GM08714 (cell line): ENCODE data around the gene GPRC5C.

Experiments
- H3K4me3 ChIP-seq: fragments of 200-500 bp; sonication (Bioruptor generic); 2 replicates; pipeline ENCODE4 v1.5.1; 2014; ENCODE audit warnings: mild to moderate bottlenecking, low read length, inconsistent platforms
- ZNF274 ChIP-seq: IDR thresholded peaks from 2 replicates; pipeline ENCODE4 v1.6.1; 2012; ENCODE audit warnings: mild to moderate bottlenecking, low read depth, low read length

GPRC5C gene

GRCh38 chr17:74447628-74448159, 15.8 kb downstream of the GPRC5C start:
- no peak overlapping the region for H3K4me3 ChIP-seq
- TF ChIP-seq ZNF274 = no peak

- no peak for TF ChIP-seq ZNF274
- no peak overlapping the region for H3K4me3 ChIP-seq
These were observed 16.9 kb downstream of the GPRC5C start for GRCh38 chr17:74448756-74449155.

DNA sequence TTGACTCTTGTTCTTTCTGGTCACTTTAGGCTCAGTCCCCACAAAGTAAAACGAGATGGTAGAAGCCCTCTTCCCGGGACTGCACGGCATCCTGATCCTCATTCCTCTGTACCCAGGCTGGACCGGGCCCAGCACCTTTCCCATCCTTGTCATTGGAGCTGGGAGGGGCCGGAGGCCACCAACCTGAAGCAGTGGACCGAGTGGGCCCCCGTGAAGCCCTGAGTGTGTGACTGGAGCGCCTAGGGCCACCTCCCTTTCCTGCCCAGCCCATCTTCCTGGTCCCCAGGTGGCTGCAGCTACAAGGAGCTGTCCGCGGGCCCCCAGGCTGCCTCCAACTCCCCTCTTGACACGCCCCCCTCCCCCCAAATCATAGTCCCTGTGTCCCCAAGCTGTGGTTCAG, 17.4 kb downstream of the GPRC5C start:
- no peak for TF ChIP-seq ZNF274
- H3K4me3 ChIP-seq = no peak overlapping the region

- H3K4me3 ChIP-seq = no peak overlapping the region
- TF ChIP-seq ZNF274 = no peak
These were observed 17.9 kb downstream of the GPRC5C start for GRCh38 chr17:74449773-74450172.

DNA sequence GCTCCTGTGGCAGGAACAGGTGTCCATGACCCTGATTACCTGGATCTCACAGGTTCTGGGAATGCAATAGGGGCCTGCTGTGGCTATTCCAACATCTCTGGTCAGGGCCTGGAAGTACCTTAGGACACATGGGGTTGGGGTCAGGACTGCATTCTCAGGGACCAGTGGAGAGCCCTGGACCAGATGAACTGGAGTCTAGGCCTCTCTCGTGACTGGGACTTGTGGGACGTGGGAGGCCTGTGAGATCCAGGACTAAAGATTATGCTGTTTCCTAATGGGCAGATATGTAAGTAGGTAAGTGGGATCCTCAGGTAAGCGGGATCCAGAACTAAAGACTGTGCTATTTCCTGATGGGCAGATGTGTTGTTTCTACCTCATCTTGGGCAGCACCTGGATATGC, 18.3 kb downstream of the GPRC5C start:
- no peak overlapping the region for H3K4me3 ChIP-seq
- no peak for TF ChIP-seq ZNF274

DNA sequence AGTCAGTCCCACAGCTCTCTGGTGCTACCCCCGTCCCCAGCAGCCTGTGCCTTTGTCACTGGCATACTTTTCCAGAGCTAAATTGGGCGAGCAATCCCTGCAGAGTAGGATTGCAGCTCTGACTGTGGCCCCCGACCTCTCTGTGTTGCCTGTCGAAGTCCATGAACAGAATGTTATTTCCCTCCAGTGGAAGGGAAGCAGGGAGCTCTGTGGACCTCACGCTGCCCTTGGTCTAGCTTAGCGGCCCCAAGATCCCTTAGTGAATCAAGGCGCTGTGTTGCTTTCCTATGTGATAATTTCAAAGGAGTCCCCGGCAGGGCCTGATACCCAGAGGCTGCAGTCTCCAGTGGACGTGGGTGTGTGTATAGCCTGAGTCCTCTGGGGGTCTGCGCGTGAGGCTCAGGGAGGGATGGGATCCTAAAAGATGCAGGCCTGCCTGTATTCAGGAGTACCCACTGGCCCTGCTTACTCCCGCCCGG, 19.1 kb downstream of the GPRC5C start:
- TF ChIP-seq ZNF274 = no peak
- no peak overlapping the region for H3K4me3 ChIP-seq

- TF ChIP-seq ZNF274 = no peak
These were observed 19.7 kb downstream of the GPRC5C start for GRCh38 chr17:74451557-74451956.

DNA sequence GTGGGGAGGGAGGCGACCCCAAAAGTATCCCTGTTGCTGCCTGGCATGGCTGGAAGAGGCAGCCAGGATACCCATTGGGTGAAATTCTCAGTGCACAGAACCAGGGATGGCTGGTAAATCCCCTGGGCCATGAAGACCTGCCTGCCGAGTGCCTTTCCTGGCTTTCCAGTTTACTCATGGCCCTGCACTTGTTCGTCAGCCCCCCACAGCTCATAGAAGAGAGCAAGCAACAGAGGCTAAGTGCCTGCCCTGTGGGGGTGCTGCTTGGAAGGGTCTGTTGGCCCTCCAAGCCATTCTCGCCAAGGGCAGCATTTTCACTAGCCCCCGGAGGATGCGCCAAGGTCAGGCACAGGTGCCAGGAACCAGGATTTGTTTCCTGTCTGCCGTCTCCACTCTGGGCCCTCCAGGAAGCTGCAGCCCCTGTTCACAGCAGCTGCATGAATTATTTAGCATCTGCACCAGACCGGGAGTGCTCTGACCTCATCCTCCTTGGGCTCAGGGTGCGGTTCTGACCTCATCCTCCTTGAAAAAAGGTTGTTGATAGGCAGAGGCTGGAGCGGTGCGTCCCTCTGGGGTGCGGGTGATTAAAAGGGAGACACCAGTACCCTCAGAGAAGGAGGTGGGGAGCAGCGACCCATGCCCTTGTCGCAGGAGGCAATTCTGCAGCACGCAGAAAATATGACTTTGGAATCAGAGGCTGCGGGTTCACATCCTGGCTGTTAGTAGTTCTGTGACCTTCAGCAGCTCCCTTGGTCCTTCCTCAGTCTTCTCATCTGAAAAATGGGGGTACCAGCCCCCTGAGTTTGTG, 20.3 kb downstream of the GPRC5C start:
- TF ChIP-seq ZNF274 = no peak
- no peak overlapping the region for H3K4me3 ChIP-seq

More at GRCh38 chr17:74451557-74451956, 19.7 kb downstream of the GPRC5C start:
- H3K4me3 ChIP-seq = no peak overlapping the region

GRCh38 chr17:74452841-74453661, 21.2 kb downstream of the GPRC5C start:
- H3K4me3 ChIP-seq = no peak overlapping the region

DNA sequence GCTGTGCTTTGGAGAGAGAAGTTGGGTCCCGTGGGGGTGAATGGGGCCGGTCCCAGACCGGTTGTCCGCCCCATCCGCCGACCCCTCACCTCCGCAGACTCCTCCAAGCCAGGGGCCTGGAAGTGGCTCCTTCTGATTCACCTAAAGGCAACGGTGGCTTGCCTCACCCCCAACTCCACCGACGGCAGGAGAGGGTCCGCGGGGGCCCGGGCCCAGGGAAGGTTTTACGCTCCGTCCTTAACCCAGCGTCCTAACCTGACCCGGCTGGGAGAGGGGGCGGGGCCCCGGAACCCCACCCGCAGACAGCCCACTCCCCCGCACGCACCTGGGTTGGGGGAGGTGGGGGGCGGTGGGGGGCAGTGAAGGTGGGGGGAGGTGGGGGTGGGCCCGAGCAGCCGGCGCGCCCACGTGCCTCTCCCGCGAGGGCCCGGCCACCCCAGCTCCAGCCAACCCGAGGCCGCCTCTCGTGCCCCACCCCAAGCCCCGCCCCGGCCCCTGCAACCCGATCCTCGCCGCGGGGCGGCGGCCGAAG, 21.8 kb downstream of the GPRC5C start:
- TF ChIP-seq ZNF274 = no peak

More at GRCh38 chr17:74452841-74453661, 21.2 kb downstream of the GPRC5C start:
- TF ChIP-seq ZNF274 = no peak

GRCh38 chr17:74454197-74455024, 22.5 kb downstream of the GPRC5C start:
- H3K4me3 ChIP-seq = peak overlapping the region; percentile 30; the same call in 1 of the 2 replicates
- TF ChIP-seq ZNF274 = no peak

More for the DNA sequence above, 21.8 kb downstream of the GPRC5C start:
- H3K4me3 ChIP-seq = no peak overlapping the region; the same call in 1 of the 2 replicates

- no peak overlapping the region for H3K4me3 ChIP-seq
- no peak for TF ChIP-seq ZNF274
These were observed 23.2 kb downstream of the GPRC5C start for GRCh38 chr17:74455025-74455545.

- H3K4me3 ChIP-seq = no peak overlapping the region
- no peak for TF ChIP-seq ZNF274
These were observed 23.9 kb downstream of the GPRC5C start for GRCh38 chr17:74455821-74456220.
